GM19240 (cell line): ENCODE data around the gene MCTP2.

ENCODE experiments used
- DNase-seq: peaks from one replicate; pipeline ENCODE4 v3.0.0; 2011; ENCODE audit warnings: low spot score; ENCODE audit not compliant: insufficient read length

The MCTP2 gene

DNA sequence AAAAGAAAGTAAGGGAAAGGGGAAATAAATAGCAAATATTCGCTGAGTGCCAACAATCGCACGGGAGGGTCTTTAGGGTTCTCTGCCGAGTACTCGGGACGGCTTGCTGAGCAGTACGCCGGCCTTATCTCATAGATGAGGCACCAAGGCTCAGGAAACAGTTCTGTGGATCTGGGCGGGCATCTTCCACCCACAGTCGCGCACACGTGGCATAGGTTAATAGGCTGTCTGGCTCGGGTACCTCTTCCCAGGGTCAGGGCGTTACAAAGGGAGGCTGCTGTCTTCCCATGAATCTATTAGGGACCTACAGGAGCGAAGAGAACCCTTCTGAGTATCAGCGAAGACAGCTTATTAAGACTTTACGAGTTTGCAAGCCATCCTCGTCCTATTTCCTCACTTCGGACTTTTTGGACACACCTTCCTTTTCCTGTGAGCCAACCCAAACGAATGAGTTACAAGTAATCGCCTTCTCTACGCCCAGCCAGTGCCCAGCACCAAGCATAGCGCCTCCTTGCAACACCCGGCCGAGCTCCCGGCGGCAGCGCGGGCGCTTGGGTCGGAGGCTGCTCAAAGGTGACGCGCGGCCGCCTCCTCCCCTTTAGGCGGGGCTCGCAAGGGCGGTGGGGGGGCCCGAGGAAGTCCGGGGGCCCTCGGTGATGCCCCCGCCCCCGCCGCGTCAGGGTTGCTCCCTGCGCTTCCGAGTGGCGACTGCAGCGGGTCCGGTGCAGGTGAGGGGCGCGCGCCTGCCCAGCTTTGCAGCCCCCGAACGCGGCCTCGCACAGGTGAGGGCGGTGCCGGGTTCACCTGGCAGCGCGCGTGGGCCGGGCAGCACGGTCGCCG is at the start of gene MCTP2:
Gene MCTP2, plus strand, starts transcription at position 679 of the 840 bp plus-strand sequence. CDS start 66,705 bp downstream, outside the sequence.
- DNase-seq = no peak

GRCh38 chr15:94182883-94183282 is 48.5 kb upstream of the MCTP2 start:
- DNase-seq = no peak

- no peak for DNase-seq
Observed at GRCh38 chr15:94185547-94186236, 45.7 kb upstream of the MCTP2 start.

- DNase-seq = no peak
Observed at GRCh38 chr15:94186770-94187331, 44.5 kb upstream of the MCTP2 start.

- no peak for DNase-seq
Observed at GRCh38 chr15:94193906-94194305, 37.5 kb upstream of the MCTP2 start.

DNA sequence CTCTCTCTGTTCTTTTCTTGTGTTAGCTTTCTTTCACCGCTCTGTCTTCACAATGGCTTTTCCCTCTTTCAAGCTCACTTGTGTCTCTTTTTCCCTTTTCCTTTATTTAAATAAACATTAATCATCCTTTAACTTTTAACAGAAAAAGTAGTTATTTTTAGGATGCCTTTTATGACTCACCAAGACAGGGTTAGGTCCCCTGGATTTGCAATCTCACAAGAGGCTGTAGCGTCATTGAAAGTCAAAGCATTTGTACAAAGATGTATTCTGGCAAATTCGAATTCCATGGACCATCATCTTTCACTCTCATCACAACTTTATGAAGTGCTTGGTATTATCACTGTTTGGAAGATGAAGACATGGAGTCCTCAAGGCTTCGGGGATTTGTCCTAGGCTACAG is 34.8 kb upstream of the MCTP2 start:
- no peak for DNase-seq

DNA sequence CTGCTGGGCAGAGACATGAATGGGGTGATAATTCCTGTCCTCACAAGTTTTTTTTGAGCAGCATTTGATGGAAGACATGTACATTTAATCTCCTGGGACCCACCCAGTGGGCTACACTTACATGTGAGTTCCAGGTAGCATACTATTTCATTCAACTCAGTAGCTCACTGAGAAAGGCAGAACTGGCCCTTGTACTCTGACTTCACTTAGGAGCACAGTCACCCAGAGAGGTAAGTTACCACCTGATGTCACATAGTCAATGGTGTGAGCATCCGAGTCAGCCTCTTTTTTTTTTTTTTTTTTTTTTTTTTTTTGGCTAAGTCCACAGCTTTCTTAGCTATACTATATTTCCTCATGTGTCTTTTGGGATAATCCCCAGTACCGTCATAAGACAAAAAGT is 32.7 kb upstream of the MCTP2 start:
- DNase-seq = no peak

DNA sequence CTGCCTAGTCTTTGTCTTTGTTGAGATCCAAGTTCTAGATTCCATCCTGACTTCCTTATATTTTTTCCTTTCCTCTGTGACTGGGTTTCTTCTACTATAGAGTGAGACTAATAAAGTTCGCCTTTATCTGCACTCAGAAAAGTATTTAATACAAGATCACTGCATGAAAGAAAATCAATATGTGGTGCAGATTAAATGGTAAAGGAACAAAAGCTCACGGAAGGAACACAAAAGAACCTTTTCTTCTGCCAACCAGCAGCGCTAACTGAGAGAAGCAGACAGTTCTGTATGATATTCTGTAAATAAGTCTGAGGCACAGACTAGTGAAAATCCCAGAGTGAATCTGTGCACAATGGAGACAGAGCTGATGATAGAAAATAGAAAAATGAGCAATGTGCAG is 31.6 kb upstream of the MCTP2 start:
- no peak for DNase-seq

DNA sequence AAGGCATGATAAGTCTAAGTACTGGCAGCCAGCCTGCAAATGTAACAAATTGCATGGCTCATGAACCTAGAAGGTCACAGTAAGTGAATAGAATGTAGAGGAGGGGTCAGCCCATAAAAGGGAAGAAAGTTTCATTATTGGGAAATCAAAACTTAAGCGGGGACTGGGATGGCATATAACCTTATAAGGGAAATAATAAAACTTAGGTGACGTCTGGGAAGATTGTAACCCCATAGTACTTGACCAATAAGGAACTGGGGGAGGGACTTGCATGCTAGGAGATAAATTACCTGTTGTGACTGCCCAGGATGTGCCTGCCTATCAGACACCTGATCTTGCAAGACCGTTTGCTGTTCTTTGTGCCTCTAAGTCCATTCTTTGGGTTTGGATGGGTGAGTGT is 28.1 kb upstream of the MCTP2 start:
- no peak for DNase-seq

DNA sequence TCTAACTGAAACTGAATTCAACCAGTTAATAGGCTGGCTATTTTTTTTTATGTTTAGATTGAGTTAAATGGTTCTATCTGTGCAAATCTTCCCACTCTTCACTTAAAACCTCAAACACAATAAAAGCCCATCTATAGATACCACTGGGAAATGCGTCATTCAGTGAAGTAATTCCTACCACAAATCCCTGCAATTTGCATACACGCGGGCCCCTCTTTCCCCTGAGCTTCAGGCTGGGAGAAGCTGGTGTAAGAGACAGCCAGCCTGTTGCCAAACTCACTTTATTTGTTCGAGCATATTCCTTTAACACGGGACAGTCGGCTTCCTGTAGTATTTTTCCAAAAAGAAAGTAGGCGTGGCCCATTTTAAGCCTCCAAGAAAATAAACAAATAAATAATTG is 26.0 kb upstream of the MCTP2 start:
- DNase-seq = no peak

- no peak for DNase-seq
Observed at GRCh38 chr15:94206463-94207167, 24.7 kb upstream of the MCTP2 start.

DNA sequence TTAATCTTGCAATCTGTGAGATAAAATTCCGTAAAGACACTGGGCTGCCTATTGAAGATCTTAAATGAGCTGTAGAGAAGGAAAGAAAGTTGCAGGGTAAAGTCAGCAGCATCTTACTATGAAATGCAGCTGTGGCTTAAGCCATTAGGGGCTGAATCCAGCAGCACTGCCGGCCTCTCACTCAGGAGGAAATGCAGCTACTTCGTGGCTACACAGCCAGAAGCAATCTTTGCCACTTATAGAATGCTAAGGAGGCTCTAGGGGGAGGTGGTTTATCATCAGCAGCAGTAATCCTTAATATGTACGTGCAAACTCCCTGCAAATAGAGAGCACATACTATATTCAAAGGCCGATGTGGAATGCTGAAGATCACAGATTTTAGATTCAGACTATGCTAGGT is 19.1 kb upstream of the MCTP2 start:
- no peak for DNase-seq

DNA sequence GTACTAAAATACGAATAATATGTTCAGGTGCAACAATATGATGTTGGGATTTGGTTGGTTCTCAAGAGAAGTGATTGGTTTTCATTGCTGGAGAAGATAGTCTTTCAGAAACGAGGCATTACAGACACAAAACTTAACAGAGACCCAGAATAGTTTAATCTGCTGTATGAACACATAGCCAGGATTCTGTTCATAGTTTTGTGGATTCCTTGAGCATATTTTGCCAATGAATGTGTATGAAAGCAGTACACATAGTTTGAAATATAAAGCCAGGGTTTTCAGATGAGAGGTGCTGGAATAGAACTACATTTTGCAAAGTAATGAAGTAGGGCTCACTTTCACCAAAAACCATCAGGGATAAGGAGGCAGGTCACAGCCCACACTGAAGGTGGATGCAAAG is 5.7 kb upstream of the MCTP2 start:
- no peak for DNase-seq

- DNase-seq = no peak
Observed at GRCh38 chr15:94228611-94229010, 2.8 kb upstream of the MCTP2 start.

DNA sequence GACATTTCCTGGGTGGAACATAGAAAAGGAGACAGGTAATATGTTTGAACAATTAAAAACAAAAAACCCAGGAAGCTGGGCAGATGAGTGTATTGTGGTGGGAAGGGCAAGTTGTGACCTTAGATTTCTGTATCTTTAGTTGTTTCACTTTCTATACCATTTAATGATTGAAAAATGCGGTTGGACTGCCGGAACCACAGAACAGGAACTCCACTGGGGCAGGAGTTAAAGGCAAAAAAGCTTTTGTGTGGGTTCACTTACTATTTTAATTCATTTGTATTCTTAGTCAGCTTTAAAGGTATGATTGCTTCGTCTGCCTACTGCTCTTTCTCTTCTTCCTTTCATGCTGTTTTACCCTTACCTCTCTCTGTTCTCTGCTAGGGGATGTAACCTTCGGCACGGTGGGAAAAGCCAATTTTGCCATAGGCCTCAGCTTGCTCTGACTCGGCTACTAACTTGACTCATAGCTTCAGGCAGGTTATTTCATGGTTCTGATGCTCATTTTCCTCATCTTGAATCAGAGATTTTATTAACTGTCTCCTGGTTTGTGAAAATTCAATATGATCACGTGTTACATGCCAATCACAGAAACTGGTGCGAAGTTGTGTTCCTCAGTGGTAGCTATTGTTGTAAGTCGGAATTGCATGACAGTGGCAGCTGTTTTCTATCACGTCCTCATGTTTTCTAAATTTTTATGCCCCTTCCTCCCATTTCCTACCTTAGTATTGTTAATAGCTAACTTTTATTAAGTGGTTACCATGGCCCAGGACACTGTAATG is 1.6 kb upstream of the MCTP2 start:
- DNase-seq = peak; percentile 35

- no peak for DNase-seq
Observed at GRCh38 chr15:94230431-94230882, 904 bp upstream of the MCTP2 start.

DNA sequence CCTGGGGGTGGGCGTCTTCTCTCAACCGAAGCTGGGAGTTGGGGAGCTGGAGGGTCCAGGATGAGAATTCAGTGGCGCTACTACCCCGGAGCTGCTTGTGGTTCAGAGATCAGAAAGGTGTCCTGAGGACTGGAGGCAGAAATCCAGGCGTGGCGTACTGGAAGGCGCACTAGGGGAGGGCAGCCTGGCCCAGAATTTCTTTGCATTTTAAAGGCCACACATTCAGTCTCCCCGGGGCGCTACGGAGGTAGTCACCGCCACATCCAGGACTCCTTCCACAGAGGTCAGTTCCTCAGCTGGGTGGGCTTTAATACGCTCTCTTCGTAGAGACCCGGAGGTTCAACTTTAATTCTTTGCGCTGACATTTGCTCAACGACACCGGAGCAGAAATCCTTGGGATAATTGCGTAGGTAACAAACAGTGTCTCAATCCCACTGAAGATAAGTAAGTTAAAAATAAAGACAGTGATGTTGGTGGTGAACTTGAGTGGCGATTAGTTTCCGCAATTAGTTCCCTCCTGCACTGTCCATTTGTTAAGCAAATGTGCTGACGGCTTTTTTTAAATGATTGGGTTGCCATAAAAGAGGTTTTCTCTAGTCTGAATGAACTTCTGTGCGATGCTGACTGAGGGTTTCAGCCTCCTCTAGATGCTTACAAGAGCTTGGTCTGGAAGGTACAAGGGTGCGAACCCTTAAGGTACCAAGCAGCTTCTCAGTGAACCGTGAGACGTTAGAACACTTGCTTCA is 535 bp downstream of the MCTP2 start:
- DNase-seq = no peak

DNA sequence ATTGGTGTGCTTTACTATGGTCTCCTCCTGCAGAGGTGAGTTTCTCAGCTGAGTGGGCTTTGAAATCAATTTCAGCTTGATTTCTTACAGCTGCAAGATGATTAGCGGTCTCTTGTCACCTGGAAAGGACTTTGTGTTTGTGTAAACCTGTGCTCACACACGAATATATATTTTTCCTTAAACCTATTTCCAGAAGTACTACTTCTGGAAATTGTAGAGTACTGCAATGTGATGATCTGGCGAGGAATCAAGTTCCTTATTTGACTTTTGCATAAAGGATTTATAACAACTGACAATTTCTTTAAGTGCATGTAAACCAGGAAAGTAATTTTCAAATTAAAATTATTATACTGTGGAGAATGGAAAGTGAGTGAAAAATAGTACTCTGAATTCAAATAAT is 2.1 kb downstream of the MCTP2 start:
- DNase-seq = no peak

DNA sequence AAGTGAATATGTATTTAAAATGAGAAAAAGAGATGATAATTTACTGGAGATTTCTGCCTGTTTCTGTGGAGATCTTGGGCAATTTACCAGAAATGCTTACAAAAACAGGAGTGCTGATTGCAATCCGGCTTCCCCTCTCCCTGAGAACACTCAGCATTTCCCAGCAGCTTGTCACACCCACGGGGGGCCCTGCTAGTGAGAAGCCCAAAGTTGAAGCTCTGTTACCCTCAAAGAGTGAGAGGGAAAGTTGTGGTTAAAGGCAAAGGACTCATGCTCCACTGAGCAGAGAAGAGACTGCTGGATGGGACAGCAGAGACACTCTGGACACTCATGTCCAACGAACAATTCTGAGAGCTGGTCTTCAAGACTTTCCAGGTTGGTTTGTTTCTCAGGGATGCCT is 2.9 kb downstream of the MCTP2 start:
- no peak for DNase-seq

- no peak for DNase-seq
Observed at GRCh38 chr15:94235041-94235440, 3.7 kb downstream of the MCTP2 start.
